ACC112 (cell line): ENCODE data around the gene GPAM.
"Not testable (repeated sequence)": the region's sequence is repeated elsewhere in the genome, so short reads cannot be mapped to it uniquely, and the experiment has no call there.

Experiments
- H2AFZ ChIP-seq: fragments of 200-600 bp; sonication (generic); one replicate; pipeline ENCODE4 v1.6.0; 2017; ENCODE audit warnings: antibody characterized with exemption, low read length; ENCODE audit not compliant: unreplicated experiment
- H3K27ac ChIP-seq: fragments of 200-600 bp; sonication (generic); 2 replicates; pipeline ENCODE4 v1.5.1; 2014; ENCODE audit warnings: low read depth, mild to moderate bottlenecking, antibody characterized with exemption, low read length, moderate library complexity
- H3K27me3 ChIP-seq: fragments of 200-600 bp; sonication (generic); 2 replicates; pipeline ENCODE4 v1.6.1; 2014; ENCODE audit warnings: mild to moderate bottlenecking, antibody characterized with exemption, low read length, moderate library complexity, mixed read lengths; ENCODE audit not compliant: insufficient read depth
- H3K36me3 ChIP-seq: fragments of 200-600 bp; sonication (generic); 2 replicates; pipeline ENCODE4 v1.6.1; 2016; ENCODE audit warnings: mild to moderate bottlenecking, antibody characterized with exemption, low read length, moderate library complexity, mixed read lengths; ENCODE audit not compliant: insufficient read depth
- H3K4me1 ChIP-seq: fragments of 200-600 bp; sonication (generic); one replicate; pipeline ENCODE4 v1.6.1; 2016; ENCODE audit warnings: low read length, mixed read lengths; ENCODE audit not compliant: insufficient read depth, unreplicated experiment, control insufficient read depth
- H3K4me3 ChIP-seq: fragments of 200-600 bp; sonication (generic); 2 replicates; pipeline ENCODE4 v1.5.1; 2014; ENCODE audit warnings: mild to moderate bottlenecking, low read depth, low read length
- H3K79me2 ChIP-seq: fragments of 200-600 bp; sonication (generic); one replicate; pipeline ENCODE4 v1.6.0; 2016; ENCODE audit warnings: low read length; ENCODE audit not compliant: control insufficient read depth, unreplicated experiment, insufficient read depth

GPAM gene

GRCh38 chr10:112201334-112201733, 17.8 kb upstream of the GPAM start:
- no peaks in the 10 kb centered on the region for H3K36me3 ChIP-seq
- peaks cover 12% of the 10 kb centered on the region for H3K4me1 ChIP-seq
- H3K79me2 ChIP-seq, result no peaks in the 10 kb centered on the region
- no peak overlapping the region for H2AFZ ChIP-seq
- H3K4me3 ChIP-seq, result no peak overlapping the region
- no peaks in the 10 kb centered on the region for H3K27me3 ChIP-seq
- no peak overlapping the region for H3K27ac ChIP-seq

GRCh38 chr10:112200259-112200658, 16.7 kb upstream of the GPAM start:
- H3K27me3 ChIP-seq, H2AFZ ChIP-seq, H3K4me3 ChIP-seq, H3K27ac ChIP-seq, H3K36me3 ChIP-seq, H3K79me2 ChIP-seq: not testable (repeated sequence)
- H3K4me1 ChIP-seq, result peaks cover 12% of the 10 kb centered on the region

GRCh38 chr10:112197662-112198061, 14.1 kb upstream of the GPAM start:
- not testable (repeated sequence) for H3K4me1 ChIP-seq, H3K27me3 ChIP-seq, H3K36me3 ChIP-seq, H3K27ac ChIP-seq, H3K79me2 ChIP-seq, H3K4me3 ChIP-seq, H2AFZ ChIP-seq

- no peak overlapping the region for H2AFZ ChIP-seq
- H3K27ac ChIP-seq, result no peak overlapping the region
- H3K4me3 ChIP-seq, result no peak overlapping the region
- no peaks in the 10 kb centered on the region for H3K36me3 ChIP-seq
- no peaks in the 10 kb centered on the region for H3K4me1 ChIP-seq
- H3K27me3 ChIP-seq, result no peaks in the 10 kb centered on the region
- no peaks in the 10 kb centered on the region for H3K79me2 ChIP-seq
Observed at GRCh38 chr10:112195224-112195623, 11.7 kb upstream of the GPAM start.

- Histone ChIP-seq H3K36me3 (no peaks in the 10 kb centered on the region), H3K4me3 (no peak overlapping the region), H3K79me2 (no peaks in the 10 kb centered on the region)
Observed at GRCh38 chr10:112191791-112192190, 8.2 kb upstream of the GPAM start.

GRCh38 chr10:112191041-112191590, 7.6 kb upstream of the GPAM start:
- H3K27me3 ChIP-seq, result no peaks in the 10 kb centered on the region
- no peaks in the 10 kb centered on the region for H3K79me2 ChIP-seq
- no peaks in the 10 kb centered on the region for H3K36me3 ChIP-seq
- no peak overlapping the region for H3K4me3 ChIP-seq
- H2AFZ ChIP-seq, result no peak overlapping the region
- H3K4me1 ChIP-seq, result no peaks in the 10 kb centered on the region
- H3K27ac ChIP-seq, result no peak overlapping the region

More at GRCh38 chr10:112191791-112192190, 8.2 kb upstream of the GPAM start:
- Histone ChIP-seq H3K27ac (no peak overlapping the region), H3K4me1 (no peaks in the 10 kb centered on the region), H3K27me3 (no peaks in the 10 kb centered on the region), H2AFZ (no peak overlapping the region)

- no peaks in the 10 kb centered on the region for H3K27me3 ChIP-seq
- no peak overlapping the region for H3K27ac ChIP-seq
- no peaks in the 10 kb centered on the region for H3K79me2 ChIP-seq
- H2AFZ ChIP-seq, result no peak overlapping the region
- no peaks in the 10 kb centered on the region for H3K36me3 ChIP-seq
- no peak overlapping the region for H3K4me3 ChIP-seq
- peaks cover 3% of the 10 kb centered on the region for H3K4me1 ChIP-seq
Observed at GRCh38 chr10:112189465-112189864, 5.9 kb upstream of the GPAM start.

- Histone ChIP-seq H3K27ac (no peak overlapping the region), H3K79me2 (peaks cover 9% of the 10 kb centered on the region), H3K27me3 (no peaks in the 10 kb centered on the region), H3K4me3 (no peak overlapping the region), H2AFZ (no peak overlapping the region), H3K36me3 (no peaks in the 10 kb centered on the region), H3K4me1 (peaks cover 9% of the 10 kb centered on the region)
Observed at GRCh38 chr10:112187527-112187926, 4.0 kb upstream of the GPAM start.

- Histone ChIP-seq H3K79me2 (peaks cover 10% of the 10 kb centered on the region), H3K27ac (no peak overlapping the region), H3K27me3 (no peaks in the 10 kb centered on the region), H3K4me1 (peaks cover 12% of the 10 kb centered on the region), H3K4me3 (no peak overlapping the region), H2AFZ (no peak overlapping the region), H3K36me3 (no peaks in the 10 kb centered on the region)
Observed at GRCh38 chr10:112185959-112186358, 2.4 kb upstream of the GPAM start.

GRCh38 chr10:112184379-112184778, 814 bp upstream of the GPAM start:
- H2AFZ ChIP-seq, result peak overlapping the region; percentile 58
- H3K4me3 ChIP-seq, result peak overlapping the region; percentile 89
- peaks cover 10% of the 10 kb centered on the region for H3K79me2 ChIP-seq
- 0 out of 2 replicates have a peak, but pooled peaks cover 2% of the 10 kb centered on the region for H3K36me3 ChIP-seq
- peak overlapping the region; percentile 32; the same call in 1 of the 2 replicates for H3K27ac ChIP-seq
- H3K27me3 ChIP-seq, result no peaks in the 10 kb centered on the region
- H3K4me1 ChIP-seq, result peaks cover 12% of the 10 kb centered on the region

GRCh38 chr10:112184052-112184371, 447 bp upstream of the GPAM start:
- H3K79me2 ChIP-seq, result peaks cover 10% of the 10 kb centered on the region
- H2AFZ ChIP-seq, result peak overlapping the region; percentile 58
- H3K27me3 ChIP-seq, result no peaks in the 10 kb centered on the region
- H3K36me3 ChIP-seq, result 0 out of 2 replicates have a peak, but pooled peaks cover 3% of the 10 kb centered on the region
- peaks cover 12% of the 10 kb centered on the region for H3K4me1 ChIP-seq
- H3K4me3 ChIP-seq, result peak overlapping the region; percentile 89
- H3K27ac ChIP-seq, result peak overlapping the region; percentile 32; the same call in 1 of the 2 replicates
